SK-N-SH treated with all-trans-retinoic acid at 6 μM for 48 hours (cell line): ENCODE measurements around the gene QKI.

Experiments
- ATAC-seq: fragments of 200-7000 bp; cut with Tn5 transposase; 3 replicates; pipeline ENCODE4 v1.9.1; 2020; ENCODE audit warnings: mild to moderate bottlenecking, moderate library complexity
- ARNTL ChIP-seq: fragments of 450-650 bp; formaldehyde crosslinking; IDR thresholded peaks from 2 replicates; pipeline ENCODE4 v1.5.0; 2020; ENCODE audit warnings: low read depth, mild to moderate bottlenecking, moderate library complexity, borderline replicate concordance
- BACH2 ChIP-seq: fragments of 250-450 bp; sonication (Bioruptor Pico); IDR thresholded peaks from 2 replicates; pipeline ENCODE4 v1.9.0; 2021; ENCODE audit warnings: mild to moderate bottlenecking, borderline replicate concordance
- CSDC2 ChIP-seq: fragments of 250-450 bp; sonication (Bioruptor Pico); IDR thresholded peaks from 2 replicates; pipeline ENCODE4 v1.5.0; 2020; ENCODE audit warnings: mild to moderate bottlenecking, moderate library complexity
- CSRNP3 ChIP-seq: fragments of 250-450 bp; sonication (Bioruptor Pico); IDR thresholded peaks from 2 replicates; pipeline ENCODE4 v1.5.1; 2021; ENCODE audit warnings: mild to moderate bottlenecking, moderate library complexity
- ESRRG ChIP-seq: fragments of 250-450 bp; sonication (Bioruptor Pico); IDR thresholded peaks from 2 replicates; pipeline ENCODE4 v1.6.1; 2021; ENCODE audit warnings: mild to moderate bottlenecking
- OSR1 ChIP-seq: fragments of 250-450 bp; sonication (Bioruptor Pico); IDR thresholded peaks from 2 replicates; pipeline ENCODE4 v1.8.0; 2022; ENCODE audit warnings: moderate library complexity, mild to moderate bottlenecking, inconsistent platforms
- PATZ1 ChIP-seq: fragments of 250-450 bp; sonication (Bioruptor Pico); IDR thresholded peaks from 2 replicates; pipeline ENCODE4 v1.8.0; 2020; ENCODE audit warnings: mild to moderate bottlenecking, moderate library complexity, borderline replicate concordance
- POU6F1 ChIP-seq: fragments of 250-450 bp; sonication (Bioruptor Pico); IDR thresholded peaks from 2 replicates; pipeline ENCODE4 v1.8.0; 2021; ENCODE audit warnings: low read depth, mild to moderate bottlenecking, moderate library complexity, borderline replicate concordance
- PPARA ChIP-seq: fragments of 250-450 bp; sonication (Bioruptor Pico); IDR thresholded peaks from 2 replicates; pipeline ENCODE4 v1.5.0; 2020; ENCODE audit warnings: mild to moderate bottlenecking, borderline replicate concordance
- RARB ChIP-seq: fragments of 250-450 bp; sonication (Bioruptor Pico); IDR thresholded peaks from 2 replicates; pipeline ENCODE4 v1.8.0; 2021; ENCODE audit warnings: mild to moderate bottlenecking, moderate library complexity
- SNAI2 ChIP-seq: fragments of 250-450 bp; sonication (Bioruptor Pico); IDR thresholded peaks from 2 replicates; pipeline ENCODE4 v1.5.0; 2020; ENCODE audit warnings: mild to moderate bottlenecking, moderate library complexity
- TCF4 ChIP-seq: fragments of 250-450 bp; sonication (Bioruptor Pico); IDR thresholded peaks from 2 replicates; pipeline ENCODE4 v1.8.0; 2021; ENCODE audit warnings: mild to moderate bottlenecking, moderate library complexity, borderline replicate concordance
- TOX ChIP-seq: fragments of 250-450 bp; sonication (Bioruptor Pico); IDR thresholded peaks from 2 replicates; pipeline ENCODE4 v1.8.0; 2021; ENCODE audit warnings: mild to moderate bottlenecking, moderate library complexity, borderline replicate concordance
- TSHZ2 ChIP-seq: fragments of 250-450 bp; sonication (Bioruptor Pico); IDR thresholded peaks from 2 replicates; pipeline ENCODE4 v1.5.0; 2020; ENCODE audit warnings: mild to moderate bottlenecking, moderate library complexity
- ZC3H10 ChIP-seq: fragments of 250-450 bp; sonication (Bioruptor Pico); IDR thresholded peaks from 2 replicates; pipeline ENCODE4 v1.5.1; 2021; ENCODE audit warnings: mild to moderate bottlenecking, moderate library complexity
- ZFP30 ChIP-seq: fragments of 450-650 bp; formaldehyde crosslinking; IDR thresholded peaks from 2 replicates; pipeline ENCODE4 v1.5.0; 2022; ENCODE audit warnings: mild to moderate bottlenecking, moderate library complexity
- ZNF8 ChIP-seq: fragments of 450-650 bp; formaldehyde crosslinking; IDR thresholded peaks from 2 replicates; pipeline ENCODE4 v1.5.0; 2020; ENCODE audit warnings: mild to moderate bottlenecking, moderate library complexity

The QKI gene

GRCh38 chr6:163386329-163386908, 28.1 kb upstream of the QKI start:
- no peak for TF ChIP-seq TSHZ2
- ATAC-seq, result no peak

GRCh38 chr6:163387317-163387716, 27.2 kb upstream of the QKI start:
- ATAC-seq, result no peak
- TF ChIP-seq CSDC2 (CRISPR knock-in tag) (no peak), ZNF8 (CRISPR knock-in tag) (no peak), TOX (CRISPR knock-in tag) (no peak), OSR1 (no peak), ZFP30 (CRISPR knock-in tag) (no peak), CSRNP3 (CRISPR knock-in tag) (no peak), ARNTL (no peak), POU6F1 (no peak), TCF4 (CRISPR knock-in tag) (no peak), SNAI2 (CRISPR knock-in tag) (no peak), TSHZ2 (no peak)
- TF ChIP-seq, all 23 proteins: peak for 0

DNA sequence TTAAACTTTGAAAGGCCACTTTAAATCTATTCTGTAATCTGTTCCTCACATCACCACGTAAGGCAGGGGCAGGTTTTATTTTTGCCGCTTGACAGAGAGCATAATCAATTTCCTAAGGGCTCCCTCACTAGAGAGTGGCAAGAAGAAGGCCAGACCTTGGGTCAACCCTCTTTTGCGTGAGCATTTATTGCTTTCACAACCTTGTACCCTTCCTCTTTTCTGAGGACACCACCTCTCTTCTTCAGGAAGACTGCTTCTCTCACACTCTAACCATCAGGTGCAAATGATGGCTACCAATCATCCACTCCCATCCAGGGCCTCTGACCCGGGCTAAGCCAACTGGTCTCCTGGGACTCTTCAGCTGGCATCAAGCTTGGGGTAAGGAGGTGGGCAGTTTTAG, 25.2 kb upstream of the QKI start:
- ATAC-seq, result no peak
- no peak for TF ChIP-seq ZFP30 (CRISPR knock-in tag)
- TF ChIP-seq OSR1, result no peak
- TF ChIP-seq ZC3H10 (CRISPR knock-in tag), result no peak
- no peak for TF ChIP-seq BACH2
- no peak for TF ChIP-seq CSRNP3 (CRISPR knock-in tag)

GRCh38 chr6:163390770-163391169, 23.7 kb upstream of the QKI start:
- ATAC-seq, result no peak
- no peak for TF ChIP-seq ZFP30 (CRISPR knock-in tag)
- TF ChIP-seq CSDC2 (CRISPR knock-in tag), result no peak
- TF ChIP-seq TSHZ2, result no peak
- TF ChIP-seq TCF4 (CRISPR knock-in tag), result no peak
- no peak for TF ChIP-seq RARB (CRISPR knock-in tag)
- TF ChIP-seq SNAI2 (CRISPR knock-in tag), result no peak
- no peak for TF ChIP-seq PPARA (CRISPR knock-in tag)
- TF ChIP-seq PATZ1 (CRISPR knock-in tag), result no peak
- TF ChIP-seq ESRRG (CRISPR knock-in tag), result no peak
- TF ChIP-seq ZC3H10 (CRISPR knock-in tag), result no peak
